GM12872 (cell line): ENCODE results near the gene PPIG.

Experiments
- CTCF ChIP-seq: IDR thresholded peaks from 3 replicates; pipeline ENCODE4 v1.5.1; 2011; ENCODE audit warnings: low read depth, mild to moderate bottlenecking, low read length, moderate library complexity; ENCODE audit not compliant: insufficient read depth

PPIG gene

GRCh38 chr2:169585673-169586072, 1.5 kb downstream of the PPIG start:
- TF ChIP-seq CTCF, result no peak

- no peak for TF ChIP-seq CTCF
These were observed 6.7 kb downstream of the PPIG start for GRCh38 chr2:169590804-169591203.

DNA sequence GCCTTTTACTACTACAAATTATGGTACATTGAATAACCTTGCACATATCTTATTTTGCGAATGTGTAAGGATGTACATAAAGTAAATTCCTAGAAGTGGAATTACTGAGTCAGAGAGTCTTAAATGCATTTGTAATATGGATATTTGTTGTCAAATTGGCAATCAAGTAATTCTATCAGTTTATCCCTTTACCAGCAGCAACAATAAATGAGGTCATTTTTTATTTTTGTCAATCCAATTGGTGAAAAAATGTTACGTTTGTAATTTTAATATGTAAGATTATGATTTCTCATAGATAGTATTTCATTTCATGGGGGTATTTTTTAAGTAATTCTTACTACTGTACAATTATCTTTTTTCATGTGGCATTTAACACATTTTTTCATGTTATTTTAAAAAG, 14.8 kb downstream of the PPIG start:
- no peak for TF ChIP-seq CTCF

DNA sequence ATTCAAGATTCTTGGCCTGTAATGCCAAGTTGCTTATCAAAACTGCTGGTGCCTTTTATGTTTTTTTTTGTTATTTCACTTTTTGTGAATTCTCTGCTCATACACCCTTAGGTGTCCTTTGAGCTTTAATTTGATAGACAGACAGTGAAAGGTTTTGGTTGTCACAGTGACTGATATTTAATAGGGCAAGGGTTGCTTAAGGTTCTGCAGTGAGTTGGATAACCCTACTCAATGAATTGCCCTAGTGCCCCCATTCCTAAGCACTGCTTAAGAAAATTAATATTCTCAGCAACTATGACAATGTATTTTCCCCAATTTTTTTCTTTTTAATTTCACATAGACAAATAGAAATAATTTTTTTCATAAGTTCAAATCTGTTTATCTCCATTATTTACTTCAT, 15.4 kb downstream of the PPIG start:
- TF ChIP-seq CTCF, result no peak

- no peak for TF ChIP-seq CTCF
These were observed 25.1 kb downstream of the PPIG start for GRCh38 chr2:169609264-169609663.

GRCh38 chr2:169613876-169614275, 29.7 kb downstream of the PPIG start:
- no peak for TF ChIP-seq CTCF

DNA sequence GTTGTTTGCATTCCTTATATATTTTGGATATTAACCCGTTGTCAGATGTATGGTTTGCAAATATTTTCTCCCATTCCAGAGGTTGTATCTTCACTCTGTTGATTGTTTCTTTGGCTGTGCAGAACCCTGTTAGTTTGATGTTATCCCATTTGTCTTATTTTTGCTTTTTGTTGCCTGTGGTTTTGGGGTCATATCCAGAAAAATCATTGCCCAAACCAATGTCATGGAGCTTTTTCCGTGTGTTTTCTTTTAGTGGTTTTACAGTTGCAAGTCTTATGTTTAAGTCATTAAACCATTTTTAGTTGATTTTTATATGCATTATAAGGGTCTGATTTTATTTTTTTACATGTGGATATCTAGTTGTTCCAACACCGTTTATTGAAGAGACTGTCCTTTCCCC, 35.8 kb downstream of the PPIG start:
- no peak for TF ChIP-seq CTCF

GRCh38 chr2:169620509-169620908, 36.4 kb downstream of the PPIG start:
- TF ChIP-seq CTCF, result no peak
